Tibial artery (tissue), 4 donors: ENCODE data around the gene ZDHHC12.

Experiments
- DNase-seq, 2 donors: peaks; one replicate each; pipeline ENCODE4 v3.0.0-alpha.2; 2019
- H3K27ac ChIP-seq, 2 donors: fragments of 200-600 bp; sonication (generic) in 1 of 2; 1 replicate in 1 of 2; 2 replicates in 1 of 2; pipeline ENCODE4 v1.5.1; 2018 to 2019; ENCODE audit warnings: mild to moderate bottlenecking in 1 of 2
- H3K27me3 ChIP-seq, 2 donors: fragments of 200-600 bp; sonication (generic) in 1 of 2; one replicate each; pipeline versions ENCODE4 v1.5.1 to v1.6.0; 2016 to 2019
- H3K36me3 ChIP-seq, 3 donors: fragments of 200-600 bp; sonication (generic) in 2 of 3; one replicate each; pipeline ENCODE4 v1.5.1; 2016 to 2019; ENCODE audit warnings: mild to moderate bottlenecking in 2 of 3
- H3K4me1 ChIP-seq, 4 donors: fragments of 200-600 bp; sonication (generic) in 2 of 4; 1 replicate in 3 of 4; 2 replicates in 1 of 4; pipeline ENCODE4 v1.5.1; 2016 to 2019
- H3K4me3 ChIP-seq, 2 donors: fragments of 200-600 bp; sonication (generic) in 1 of 2; 1 replicate in 1 of 2; 2 replicates in 1 of 2; pipeline ENCODE4 v1.5.1; 2018 to 2019; ENCODE audit warnings: mild to moderate bottlenecking in 2 of 2
- H3K9me3 ChIP-seq, 3 donors: fragments of 200-600 bp; sonication (generic) in 1 of 3; one replicate each; pipeline ENCODE4 v1.5.1; 2016 to 2019
- intact Hi-C: fragments of 100-400 bp; cut with DNase I; formaldehyde crosslinking; loops from one replicate; pipeline ENCODE4 v1.15.0; 2023; ENCODE audit warnings: low total_unique reads
- TF ChIP-seq, protein P1 (sequence below), 2 experiments: fragments of 200-600 bp in 1 of 2; fragments of 450-650 bp in 1 of 2; IDR thresholded peaks; one replicate each; pipeline ENCODE4 v1.5.1; 2017 to 2019; ENCODE audit warnings: antibody characterized with exemption in 2 of 2, mild to moderate bottlenecking in 1 of 2, moderate library complexity in 1 of 2

Gene ZDHHC12

DNA sequence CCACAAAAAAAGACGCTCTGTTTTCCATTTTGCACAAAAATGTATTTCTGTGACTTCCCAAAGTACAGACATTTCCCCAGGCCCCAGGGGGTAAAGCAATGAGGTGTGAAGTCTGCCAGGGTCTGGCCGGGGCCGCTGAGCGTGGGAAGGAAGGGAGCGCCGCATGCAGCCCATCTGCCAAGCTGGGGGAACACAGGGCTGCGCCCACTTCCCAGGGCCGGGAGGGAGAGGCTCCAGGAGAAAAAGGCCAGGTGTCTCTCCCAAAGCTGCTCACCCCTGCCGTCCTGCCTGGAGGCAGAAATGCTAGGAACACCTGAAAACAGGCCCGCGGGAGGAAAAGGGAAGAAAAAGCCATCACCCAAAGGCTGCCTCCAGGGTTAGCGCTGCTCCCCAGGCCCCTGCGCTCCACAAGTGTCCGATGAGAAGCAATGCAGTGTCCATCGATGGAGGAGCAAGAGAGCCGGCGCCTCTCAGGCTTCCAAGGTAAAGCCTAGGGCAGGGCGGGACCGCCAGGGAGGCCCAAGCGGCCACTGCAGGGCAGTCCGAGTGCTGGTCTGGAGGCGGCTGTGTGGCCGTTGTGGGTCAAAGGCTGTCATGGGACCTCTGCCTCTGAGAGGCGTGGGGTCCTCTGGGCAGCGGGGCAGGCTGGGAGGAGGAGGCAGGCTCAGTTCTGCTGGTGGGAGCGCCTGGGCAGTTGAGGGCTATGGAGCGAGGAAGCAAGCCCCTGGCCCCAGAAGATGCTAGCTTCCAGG lies 6.0 kb upstream of the ZDHHC12 start:
- Histone ChIP-seq H3K27ac (no peak overlapping the region), H3K36me3 (peaks cover 20 to 50% (median 29%) of the 10 kb centered on the region in 3 donors), H3K9me3 (no peaks in the 10 kb centered on the region), H3K27me3 (no peaks in the 10 kb centered on the region), H3K4me3 (no peak overlapping the region), H3K4me1 (peaks cover 0 to 1% (median under 1%) of the 10 kb centered on the region in 4 donors)
- TF ChIP-seq, protein P1, sequence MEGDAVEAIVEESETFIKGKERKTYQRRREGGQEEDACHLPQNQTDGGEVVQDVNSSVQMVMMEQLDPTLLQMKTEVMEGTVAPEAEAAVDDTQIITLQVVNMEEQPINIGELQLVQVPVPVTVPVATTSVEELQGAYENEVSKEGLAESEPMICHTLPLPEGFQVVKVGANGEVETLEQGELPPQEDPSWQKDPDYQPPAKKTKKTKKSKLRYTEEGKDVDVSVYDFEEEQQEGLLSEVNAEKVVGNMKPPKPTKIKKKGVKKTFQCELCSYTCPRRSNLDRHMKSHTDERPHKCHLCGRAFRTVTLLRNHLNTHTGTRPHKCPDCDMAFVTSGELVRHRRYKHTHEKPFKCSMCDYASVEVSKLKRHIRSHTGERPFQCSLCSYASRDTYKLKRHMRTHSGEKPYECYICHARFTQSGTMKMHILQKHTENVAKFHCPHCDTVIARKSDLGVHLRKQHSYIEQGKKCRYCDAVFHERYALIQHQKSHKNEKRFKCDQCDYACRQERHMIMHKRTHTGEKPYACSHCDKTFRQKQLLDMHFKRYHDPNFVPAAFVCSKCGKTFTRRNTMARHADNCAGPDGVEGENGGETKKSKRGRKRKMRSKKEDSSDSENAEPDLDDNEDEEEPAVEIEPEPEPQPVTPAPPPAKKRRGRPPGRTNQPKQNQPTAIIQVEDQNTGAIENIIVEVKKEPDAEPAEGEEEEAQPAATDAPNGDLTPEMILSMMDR (IDR thresholded peaks at IDR 0.05): no peak
- intact Hi-C loops: no loop called here
- DNase-seq: no peak

DNA sequence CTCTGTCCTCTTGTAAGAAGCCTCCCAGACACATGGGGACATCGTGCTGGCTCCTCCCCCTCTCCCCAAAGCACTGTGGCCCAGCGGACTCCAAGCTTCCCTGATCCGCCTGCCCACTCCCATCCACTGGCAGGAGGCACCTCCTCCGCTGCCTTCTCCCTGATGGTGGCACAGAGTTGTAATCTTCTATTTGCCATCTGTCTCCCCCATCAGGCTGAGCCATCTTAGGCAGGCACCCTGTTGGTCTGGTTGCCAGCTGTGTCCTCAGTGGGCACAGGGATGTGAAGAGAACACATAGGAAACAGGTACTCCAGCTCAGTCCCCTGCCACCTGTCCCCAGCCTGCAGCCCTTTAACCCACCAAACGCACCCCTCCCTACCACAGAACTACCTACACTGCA lies 5.4 kb upstream of the ZDHHC12 start:
- Histone ChIP-seq H3K9me3 (no peaks in the 10 kb centered on the region), H3K27me3 (no peaks in the 10 kb centered on the region), H3K4me3 (no peak overlapping the region), H3K36me3 (peaks cover 13 to 43% (median 23%) of the 10 kb centered on the region in 3 donors), H3K27ac (no peak overlapping the region), H3K4me1 (peaks cover 0 to 7% (median 7%) of the 10 kb centered on the region in 4 donors)
- TF ChIP-seq, protein P1 (IDR thresholded peaks at IDR 0.05): no peak
- no peak for DNase-seq
- intact Hi-C loops: no loop called here

DNA sequence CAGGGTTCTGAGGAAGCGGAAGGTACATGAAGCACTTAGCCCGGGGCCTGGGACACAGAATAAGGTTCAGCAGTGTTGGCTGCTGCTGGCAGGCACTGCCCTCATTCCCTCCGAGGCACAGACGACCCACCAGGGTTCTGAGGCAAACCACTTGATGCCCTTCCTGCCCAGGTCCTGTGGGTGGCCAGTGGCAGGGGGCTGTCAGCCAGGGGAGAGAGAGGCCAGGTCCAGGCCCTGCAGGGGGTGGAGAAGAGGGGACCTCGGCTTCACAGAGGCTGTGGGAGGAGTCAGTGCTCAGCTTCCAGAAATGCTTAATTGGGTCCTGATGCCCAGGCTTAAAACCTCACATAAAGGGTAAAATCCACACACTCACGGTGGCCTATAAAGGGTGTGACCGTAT lies 4.4 kb upstream of the ZDHHC12 start:
- intact Hi-C loops: no loop called here
- TF ChIP-seq, protein P1 (IDR thresholded peaks at IDR 0.05): no peak
- H3K36me3 ChIP-seq: peaks cover 12 to 38% (median 21%) of the 10 kb centered on the region in 3 donors
- no peak overlapping the region for H3K27ac ChIP-seq
- H3K27me3 ChIP-seq: no peaks in the 10 kb centered on the region
- no peak overlapping the region for H3K4me3 ChIP-seq
- peaks cover 0 to 15% (median 9%) of the 10 kb centered on the region in 4 donors for H3K4me1 ChIP-seq
- no peak for DNase-seq
- no peaks in the 10 kb centered on the region for H3K9me3 ChIP-seq

DNA sequence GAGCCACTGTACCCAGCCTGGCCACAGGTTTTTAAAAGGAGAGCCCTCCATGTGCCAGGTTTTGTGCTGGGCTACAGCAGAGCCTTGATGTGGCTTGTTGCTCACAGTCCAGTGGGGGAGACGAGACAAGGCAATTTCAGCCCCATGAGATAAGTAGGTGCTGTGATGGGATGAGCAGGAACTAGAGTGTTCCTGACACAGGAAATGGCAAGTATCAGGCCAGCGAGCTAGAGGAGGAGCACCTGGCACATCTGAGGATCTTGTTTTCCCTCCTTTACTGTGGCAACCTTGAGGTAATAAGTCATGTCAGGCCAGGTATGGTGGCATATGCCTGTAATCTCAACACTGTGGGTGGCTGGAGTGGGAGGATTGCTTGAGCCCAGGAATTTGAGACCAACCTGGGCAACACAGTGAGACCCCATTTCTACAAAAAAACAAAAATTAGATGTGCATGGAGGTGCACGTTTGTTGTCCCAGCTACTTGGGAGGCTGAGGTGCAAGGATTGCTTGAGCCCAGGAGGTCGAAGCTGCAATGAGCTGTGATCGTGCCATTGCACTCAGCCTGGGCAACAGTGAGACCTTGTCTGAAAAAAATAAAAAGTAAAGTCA lies 3.8 kb upstream of the ZDHHC12 start:
- DNase-seq: no peak
- intact Hi-C loops: no loop called here
- Histone ChIP-seq H3K27me3 (no peaks in the 10 kb centered on the region), H3K27ac (no peak overlapping the region), H3K36me3 (peaks cover 9 to 33% (median 16%) of the 10 kb centered on the region in 3 donors), H3K9me3 (no peaks in the 10 kb centered on the region), H3K4me3 (no peak overlapping the region), H3K4me1 (peaks cover 0 to 19% (median 10%) of the 10 kb centered on the region in 4 donors)
- TF ChIP-seq, protein P1 (IDR thresholded peaks at IDR 0.05): no peak

DNA sequence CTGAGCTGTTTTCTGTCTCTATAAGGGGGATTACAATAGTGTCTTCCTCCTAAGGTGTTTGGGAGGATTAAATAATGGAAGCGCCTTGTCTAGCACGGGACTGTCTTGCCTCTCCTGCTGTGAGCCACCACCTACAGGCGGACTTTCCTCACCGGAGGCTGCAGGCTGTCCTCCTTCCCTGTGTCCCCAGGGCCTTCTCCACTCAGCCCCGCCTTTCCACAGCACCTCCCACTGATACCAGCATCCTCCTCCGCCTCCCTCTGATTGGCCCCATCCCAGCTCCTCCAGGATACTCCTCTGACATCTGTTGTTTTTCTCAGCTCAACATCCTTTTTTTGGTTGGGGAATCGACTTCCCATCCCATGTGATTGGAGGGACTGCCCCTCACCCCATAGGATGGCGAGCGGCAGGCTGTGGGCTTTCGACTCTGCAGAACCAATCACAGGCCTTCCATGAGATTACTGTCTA lies 851 bp upstream of the ZDHHC12 start:
- DNase-seq: peak; percentile 63 to 85
- Histone ChIP-seq H3K9me3 (no peaks in the 10 kb centered on the region), H3K27ac (peak overlapping the region; percentile 79 to 91), H3K4me3 (peak overlapping the region; percentile 59 to 80), H3K36me3 (peaks cover 0 to 27% (median 8%) of the 10 kb centered on the region in 3 donors), H3K4me1 (peaks cover 0 to 19% (median 10%) of the 10 kb centered on the region in 4 donors), H3K27me3 (no peaks in the 10 kb centered on the region)
- intact Hi-C loops: no loop called here
- TF ChIP-seq, protein P1 (IDR thresholded peaks at IDR 0.05): no peak
